Activated naive CD4-positive, alpha-beta T cell (primary cell): ENCODE data around the gene JTB.

Source experiments
- DNase-seq, 4 experiments: peaks; one replicate each; lab custom pipeline; 2025; lab: John Stamatoyannopoulos, UW

Gene JTB

GRCh38 chr1:153932156-153933131, 45.0 kb downstream of the JTB start:
- DNase-seq: no peak

- DNase-seq: no peak
These were observed 47.2 kb downstream of the JTB start for GRCh38 chr1:153929981-153930948.

GRCh38 chr1:153929426-153929825, 48.0 kb downstream of the JTB start:
- no peak for DNase-seq

GRCh38 chr1:153928791-153929341, 48.6 kb downstream of the JTB start:
- DNase-seq: no peak

DNA sequence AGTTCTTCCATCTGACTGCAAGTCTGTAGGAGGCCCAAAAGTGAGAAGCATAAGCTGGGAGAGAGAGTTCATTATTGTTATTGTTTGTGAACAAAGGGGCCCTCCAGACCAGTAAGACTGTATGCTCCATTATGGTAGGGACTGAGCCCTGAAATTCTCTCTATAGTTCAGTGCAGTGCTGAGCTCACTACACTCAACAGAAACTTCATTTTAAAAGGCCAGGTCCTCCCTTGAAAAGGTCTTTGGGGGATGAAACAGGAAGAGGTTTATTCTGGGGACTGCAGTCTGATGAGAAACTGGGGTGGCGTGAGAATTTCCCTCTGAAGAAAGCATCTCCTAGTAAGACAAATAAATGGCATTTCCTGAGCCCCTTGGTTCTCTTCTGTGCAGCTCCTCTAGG, 49.2 kb downstream of the JTB start:
- DNase-seq: no peak

DNA sequence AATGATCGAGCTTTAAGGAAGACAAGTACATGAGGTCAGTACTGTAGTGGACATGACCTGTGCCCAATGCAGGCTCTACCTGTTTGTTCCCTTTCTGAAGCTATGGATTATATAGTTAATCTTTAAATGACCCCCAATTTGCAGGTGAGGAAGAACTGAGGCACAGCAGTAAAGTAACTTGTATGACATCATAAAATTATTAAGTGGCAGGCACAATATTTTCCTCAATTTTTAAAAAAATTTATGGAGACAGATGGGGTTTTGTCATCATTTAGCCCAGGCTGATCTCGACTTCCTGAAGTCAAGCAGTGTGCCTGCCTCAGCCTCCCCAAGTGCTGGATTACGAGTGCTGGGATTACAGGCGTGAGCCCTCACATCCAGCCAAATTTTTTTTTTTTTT, 51.1 kb downstream of the JTB start:
- no peak for DNase-seq
